HG03025 (cell line): ENCODE results near the gene SPACA6.

Experiments used
- ATAC-seq: cut with Tn5 transposase; IDR thresholded peaks from one replicate; pipeline ENCODE4 v1.9.1; 2021; ENCODE audit warnings: mild to moderate bottlenecking, moderate library complexity; ENCODE audit not compliant: unreplicated experiment, low FRiP score

SPACA6 gene

GRCh38 chr19:51703575-51704515, 10.7 kb downstream of the SPACA6 start:
- ATAC-seq, result peak; percentile 82

- ATAC-seq, result no peak
Measured at GRCh38 chr19:51704626-51705025, 11.5 kb downstream of the SPACA6 start.

GRCh38 chr19:51706296-51706695, 13.2 kb downstream of the SPACA6 start:
- ATAC-seq, result no peak

- ATAC-seq, result no peak
Measured at GRCh38 chr19:51706885-51707284, 13.8 kb downstream of the SPACA6 start.

GRCh38 chr19:51708811-51709210, 15.7 kb downstream of the SPACA6 start:
- ATAC-seq, result no peak

- no peak for ATAC-seq
Measured at GRCh38 chr19:51709575-51709974, 16.4 kb downstream of the SPACA6 start.

- ATAC-seq, result no peak
Measured at GRCh38 chr19:51710163-51710562, 17.0 kb downstream of the SPACA6 start.

GRCh38 chr19:51711702-51712101, 18.6 kb downstream of the SPACA6 start:
- ATAC-seq, result no peak

GRCh38 chr19:51712461-51713081, 19.4 kb downstream of the SPACA6 start:
- no peak for ATAC-seq

GRCh38 chr19:51713319-51714285, 20.5 kb downstream of the SPACA6 start:
- no peak for ATAC-seq

- ATAC-seq, result no peak
Measured at GRCh38 chr19:51714848-51715247, 21.7 kb downstream of the SPACA6 start.

- no peak for ATAC-seq
Measured at GRCh38 chr19:51715850-51716249, 22.7 kb downstream of the SPACA6 start.

- no peak for ATAC-seq
Measured at GRCh38 chr19:51716925-51717324, 23.8 kb downstream of the SPACA6 start.

- no peak for ATAC-seq
Measured at GRCh38 chr19:51719251-51719988, 26.3 kb downstream of the SPACA6 start.

GRCh38 chr19:51721905-51722304, 28.8 kb downstream of the SPACA6 start:
- ATAC-seq, result no peak

GRCh38 chr19:51722492-51722891, 29.4 kb downstream of the SPACA6 start:
- ATAC-seq, result no peak

- ATAC-seq, result no peak
Measured at GRCh38 chr19:51724543-51724942, 31.4 kb downstream of the SPACA6 start.

GRCh38 chr19:51726049-51726448, 32.9 kb downstream of the SPACA6 start:
- no peak for ATAC-seq

- ATAC-seq, result no peak
Measured at GRCh38 chr19:51727349-51727880, 34.3 kb downstream of the SPACA6 start.

- no peak for ATAC-seq
Measured at GRCh38 chr19:51729781-51730180, 36.7 kb downstream of the SPACA6 start.
